ENCODE data around the gene TMSB4X. TPM values are rescaled to one million over a fixed set of nuclear protein-coding genes. Genes with fewer than 3 reads are reported as not detected.

The TMSB4X gene
- total RNA-seq, 4 donors from 2014 or later: 880 to 1,466 (median 1,228) TPM

DNA sequence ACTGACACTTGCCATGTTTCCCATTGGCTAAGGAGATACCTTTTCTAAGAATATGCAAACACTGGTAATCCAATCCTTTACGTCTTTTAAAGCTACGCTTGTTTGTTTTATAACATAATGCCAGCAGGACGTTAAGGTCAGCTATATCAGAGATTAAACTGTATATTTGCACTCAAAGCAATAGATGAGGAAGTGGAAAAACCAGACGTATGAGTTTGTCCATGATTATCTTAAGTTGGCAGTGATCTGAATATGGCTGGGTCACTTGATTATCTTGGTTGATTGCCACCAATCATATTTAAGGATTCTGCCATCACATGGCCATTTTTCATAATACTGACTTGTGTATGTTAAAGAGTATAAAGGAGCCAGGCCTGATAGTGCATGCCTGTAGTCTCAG is 19.4 kb downstream of the TMSB4X start:
- no peak for TF ChIP-seq POLR2AphosphoS5 (IDR thresholded peaks at IDR 0.05)
- no peak for TF ChIP-seq POLR2A (IDR thresholded peaks at IDR 0.05)
- TF ChIP-seq, protein P1, sequence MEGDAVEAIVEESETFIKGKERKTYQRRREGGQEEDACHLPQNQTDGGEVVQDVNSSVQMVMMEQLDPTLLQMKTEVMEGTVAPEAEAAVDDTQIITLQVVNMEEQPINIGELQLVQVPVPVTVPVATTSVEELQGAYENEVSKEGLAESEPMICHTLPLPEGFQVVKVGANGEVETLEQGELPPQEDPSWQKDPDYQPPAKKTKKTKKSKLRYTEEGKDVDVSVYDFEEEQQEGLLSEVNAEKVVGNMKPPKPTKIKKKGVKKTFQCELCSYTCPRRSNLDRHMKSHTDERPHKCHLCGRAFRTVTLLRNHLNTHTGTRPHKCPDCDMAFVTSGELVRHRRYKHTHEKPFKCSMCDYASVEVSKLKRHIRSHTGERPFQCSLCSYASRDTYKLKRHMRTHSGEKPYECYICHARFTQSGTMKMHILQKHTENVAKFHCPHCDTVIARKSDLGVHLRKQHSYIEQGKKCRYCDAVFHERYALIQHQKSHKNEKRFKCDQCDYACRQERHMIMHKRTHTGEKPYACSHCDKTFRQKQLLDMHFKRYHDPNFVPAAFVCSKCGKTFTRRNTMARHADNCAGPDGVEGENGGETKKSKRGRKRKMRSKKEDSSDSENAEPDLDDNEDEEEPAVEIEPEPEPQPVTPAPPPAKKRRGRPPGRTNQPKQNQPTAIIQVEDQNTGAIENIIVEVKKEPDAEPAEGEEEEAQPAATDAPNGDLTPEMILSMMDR (IDR thresholded peaks at IDR 0.05): no peak
- no peak for TF ChIP-seq EP300 (IDR thresholded peaks at IDR 0.05)
- H3K9me3 ChIP-seq: no peaks in the 10 kb centered on the region
- H3K27ac ChIP-seq: no peak overlapping the region
- peaks cover 4% of the 10 kb centered on the region for H3K4me1 ChIP-seq
- H3K4me3 ChIP-seq: no peak overlapping the region
- no peaks in the 10 kb centered on the region for H3K27me3 ChIP-seq
- 57% methylated on average over 4 of the region's 4 CpGs for WGBS
- DNase-seq (ENCODE audit: low spot score in 2 of 2): no peak
- no peaks in the 10 kb centered on the region for H3K36me3 ChIP-seq

DNA sequence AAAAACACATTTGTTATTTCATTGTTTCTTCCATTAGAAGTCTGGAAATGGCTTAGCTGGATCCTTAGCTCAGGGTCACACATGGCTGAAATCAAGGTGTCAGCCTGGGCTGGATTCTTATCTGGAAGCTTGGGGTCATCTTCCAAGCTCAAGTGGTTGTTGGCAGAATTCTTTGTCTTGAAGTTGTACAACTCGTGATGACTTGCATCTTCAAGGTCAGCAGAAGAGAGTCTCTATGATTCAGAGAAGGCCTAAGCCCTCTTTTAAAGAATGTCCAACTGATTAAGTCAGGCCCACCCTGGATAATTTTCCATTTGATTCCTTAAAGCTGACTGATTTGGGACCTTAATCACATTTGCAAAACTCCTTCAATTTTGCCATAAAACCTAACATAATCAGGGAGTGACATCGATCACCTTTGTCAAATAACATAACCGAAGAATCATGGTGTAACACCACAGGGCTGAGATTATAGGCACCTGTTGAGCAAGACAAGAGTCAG is 22.1 kb downstream of the TMSB4X start:
- H3K4me3 ChIP-seq: no peak overlapping the region
- H3K9me3 ChIP-seq: no peaks in the 10 kb centered on the region
- TF ChIP-seq EP300 (IDR thresholded peaks at IDR 0.05) (no peak), POLR2AphosphoS5 (IDR thresholded peaks at IDR 0.05) (no peak), POLR2A (IDR thresholded peaks at IDR 0.05) (no peak)
- TF ChIP-seq, protein P1 (IDR thresholded peaks at IDR 0.05): no peak
- whole genome bisulfite sequencing: 82% methylated on average over 3 of the region's 3 CpGs
- H3K27ac ChIP-seq: no peak overlapping the region
- no peak for DNase-seq (ENCODE audit: low spot score in 2 of 2)
- no peaks in the 10 kb centered on the region for H3K27me3 ChIP-seq
- no peaks in the 10 kb centered on the region for H3K36me3 ChIP-seq
- H3K4me1 ChIP-seq: peaks cover 4% of the 10 kb centered on the region

DNA sequence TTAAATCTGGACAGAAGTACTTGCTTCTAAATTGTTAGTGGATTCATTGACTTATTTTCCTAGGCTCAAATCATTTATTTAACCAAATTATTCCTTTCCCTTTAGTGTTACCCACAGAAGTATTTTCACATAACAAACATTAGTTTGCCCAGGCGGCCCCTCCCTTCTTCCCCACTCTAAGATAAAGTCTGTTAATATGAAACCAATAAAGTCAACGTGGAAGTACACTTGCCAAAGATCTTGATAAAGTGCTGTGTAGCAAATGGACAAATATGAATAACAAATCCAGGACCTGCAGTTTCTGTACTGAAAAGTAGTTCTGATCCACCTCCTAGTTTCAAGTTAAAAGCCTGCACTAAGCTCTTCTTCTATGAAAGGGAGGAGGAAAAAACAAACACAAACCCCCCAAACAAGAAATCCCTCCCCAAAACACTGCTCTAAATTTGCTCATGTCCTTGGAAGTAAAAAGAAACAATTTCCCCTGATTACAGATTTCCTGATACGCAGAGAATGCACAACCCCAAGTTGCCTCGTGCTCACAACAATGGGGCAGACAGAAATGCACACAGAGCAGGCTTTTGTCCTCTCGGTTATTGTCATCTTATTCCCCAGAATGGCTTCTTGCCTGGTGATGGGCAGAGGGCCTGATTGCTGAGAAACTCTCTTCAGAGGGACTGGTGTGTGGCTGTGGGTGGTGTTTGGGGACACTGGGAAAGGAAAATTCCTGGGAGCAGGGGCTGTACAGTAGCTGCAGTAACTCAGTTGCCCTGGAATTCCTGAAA is 23.2 kb downstream of the TMSB4X start:
- Histone ChIP-seq H3K4me3 (no peak overlapping the region), H3K27me3 (no peaks in the 10 kb centered on the region), H3K36me3 (no peaks in the 10 kb centered on the region), H3K27ac (no peak overlapping the region), H3K4me1 (peaks cover 4% of the 10 kb centered on the region), H3K9me3 (no peaks in the 10 kb centered on the region)
- WGBS: 51% methylated on average over 5 of the region's 5 CpGs
- no peak for DNase-seq (ENCODE audit: low spot score in 2 of 2)
- TF ChIP-seq POLR2AphosphoS5 (IDR thresholded peaks at IDR 0.05) (no peak), POLR2A (IDR thresholded peaks at IDR 0.05) (no peak), EP300 (IDR thresholded peaks at IDR 0.05) (no peak)
- TF ChIP-seq, protein P1 (IDR thresholded peaks at IDR 0.05): no peak

DNA sequence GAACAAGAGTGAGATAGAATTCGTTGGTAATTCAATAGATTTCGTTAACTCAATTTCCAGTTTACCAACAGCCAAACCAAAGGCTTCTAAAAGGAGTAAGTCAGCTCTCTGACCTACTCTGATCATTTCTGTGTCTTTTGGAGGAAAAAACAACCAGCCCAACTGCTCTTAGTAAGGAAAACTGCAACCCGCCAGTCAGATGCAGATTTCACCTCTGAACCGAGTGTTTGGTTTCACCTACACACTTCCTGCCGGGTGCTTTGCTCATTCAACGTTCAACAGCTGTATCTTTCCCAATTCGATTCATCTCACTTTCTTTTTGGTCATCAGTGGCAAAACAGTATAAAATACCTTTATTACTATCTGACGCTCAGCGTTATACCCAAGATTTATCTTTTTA is 24.5 kb downstream of the TMSB4X start:
- TF ChIP-seq, protein P1 (IDR thresholded peaks at IDR 0.05): no peak
- TF ChIP-seq POLR2AphosphoS5 (IDR thresholded peaks at IDR 0.05) (no peak), POLR2A (IDR thresholded peaks at IDR 0.05) (no peak), EP300 (IDR thresholded peaks at IDR 0.05) (no peak)
- H3K9me3 ChIP-seq: no peaks in the 10 kb centered on the region
- no peaks in the 10 kb centered on the region for H3K36me3 ChIP-seq
- peaks cover 4% of the 10 kb centered on the region for H3K4me1 ChIP-seq
- H3K27ac ChIP-seq: no peak overlapping the region
- DNase-seq (ENCODE audit: low spot score in 2 of 2): no peak
- no peak overlapping the region for H3K4me3 ChIP-seq
- no peaks in the 10 kb centered on the region for H3K27me3 ChIP-seq
- 74% methylated on average over 9 of the region's 9 CpGs for WGBS

DNA sequence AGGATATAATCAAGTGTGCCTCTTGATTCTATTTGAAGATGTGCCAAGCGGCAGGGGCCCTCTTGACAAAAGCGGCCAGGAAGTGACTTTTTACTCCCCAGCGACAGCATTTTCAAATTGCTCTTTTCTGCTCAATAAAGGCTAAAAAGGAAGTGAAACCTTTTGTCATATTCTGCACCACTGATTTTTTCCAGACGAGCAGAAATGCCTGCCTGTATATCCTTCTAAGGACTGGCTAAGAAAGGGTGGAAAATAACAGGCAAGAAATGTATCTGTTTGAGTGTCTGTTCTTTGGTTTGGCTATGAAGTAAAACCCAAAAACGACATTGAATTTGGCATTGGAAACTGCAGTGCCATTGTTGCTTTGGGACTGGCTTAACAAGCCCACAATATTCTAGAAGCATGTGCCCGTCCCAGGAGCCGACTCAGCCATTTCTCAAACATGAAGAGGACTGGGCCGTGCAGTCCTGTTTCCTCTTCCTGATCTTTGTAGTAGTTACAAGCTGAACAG is 25.4 kb downstream of the TMSB4X start:
- H3K9me3 ChIP-seq: no peaks in the 10 kb centered on the region
- no peaks in the 10 kb centered on the region for H3K36me3 ChIP-seq

More for the DNA sequence above, 25.4 kb downstream of the TMSB4X start:
- H3K4me3 ChIP-seq: no peak overlapping the region
- WGBS: 50% methylated on average over 8 of the region's 8 CpGs
- peaks cover 4% of the 10 kb centered on the region for H3K4me1 ChIP-seq
- no peak for TF ChIP-seq POLR2A (IDR thresholded peaks at IDR 0.05)
- no peak for TF ChIP-seq POLR2AphosphoS5 (IDR thresholded peaks at IDR 0.05)
- no peak for TF ChIP-seq EP300 (IDR thresholded peaks at IDR 0.05)
- TF ChIP-seq, protein P1 (IDR thresholded peaks at IDR 0.05): no peak
- no peak for DNase-seq (ENCODE audit: low spot score in 2 of 2)
- H3K27me3 ChIP-seq: no peaks in the 10 kb centered on the region
- H3K27ac ChIP-seq: peak overlapping the region; percentile 1
